K562 (cell line): ENCODE measurements around the gene CNIH3. TPM values are rescaled to one million over a fixed set of nuclear protein-coding genes. Genes with fewer than 3 reads are reported as not detected.

Source experiments
- ATAC-seq: fragments of 200-7000 bp; cut with Tn5 transposase; 3 replicates; pipeline ENCODE4 v1.9.1; 2020; ENCODE audit warnings: moderate library complexity
- BruUV-seq: library from RNA; stranded (reverse); fragments of 400-500 nt; replicated peaks from 2 replicates; lab custom pipeline; 2021; lab: Mats Ljungman, UMichigan
- CTCF ChIA-PET: fragments of 300-600 bp; formaldehyde crosslinking; extraction: SDS; loops from one replicate; lab custom pipeline; 2021; ENCODE audit warnings: low intra/inter-chr PET ratio; lab: Yijun Ruan, JAX
- POLR2A ChIA-PET: fragments of 300-600, 350-650 bp; sonication (Branson Sonifier 250); formaldehyde crosslinking; extraction: SDS; loops from one replicate; lab custom pipeline; 2021; ENCODE audit warnings: antibody characterized with exemption, inconsistent platforms; lab: Yijun Ruan, JAX
- DNase-seq, 4 experiments: peaks; one replicate each; pipeline versions ENCODE4 v3.0.0 to v3.0.0-alpha.2; 2011 to 2018; ENCODE audit warnings: low spot score in 3 of 4, mixed read lengths in 3 of 4; ENCODE audit errors: extremely low read depth in 1 of 4
- FAIRE-seq: peaks from 2 replicates; lab custom pipeline; 2011; peaks lifted over from hg19 to GRCh38; lab: Jason Lieb, UNC
- H2AFZ ChIP-seq: 2 replicates; pipeline ENCODE4 v1.6.0; 2011; ENCODE audit warnings: low read depth, low read length, control low read depth, inconsistent platforms
- H3K27ac ChIP-seq: fragments of 200-600 bp; 3 replicates; pipeline ENCODE4 v1.8.0; 2011; ENCODE audit warnings: low read depth, mild to moderate bottlenecking, control low read depth, inconsistent platforms, low read length, moderate library complexity, mixed read lengths; ENCODE audit errors: extremely low read depth
- H3K27me3 ChIP-seq, 2 experiments: fragments of 300-600 bp in 1 of 2; 2 replicates in 1 of 2; 3 replicates in 1 of 2; pipeline versions ENCODE4 v1.6.0 to v1.8.0; 2011; ENCODE audit warnings: inconsistent platforms in 2 of 2, low read length in 2 of 2, mild to moderate bottlenecking in 1 of 2, mixed read lengths in 1 of 2, moderate library complexity in 1 of 2; ENCODE audit not compliant: control insufficient read depth in 2 of 2, insufficient read depth in 2 of 2
- H3K36me3 ChIP-seq: fragments of 300-600 bp; 3 replicates; pipeline ENCODE4 v1.8.0; 2011; ENCODE audit warnings: mild to moderate bottlenecking, low read length, inconsistent platforms; ENCODE audit not compliant: control insufficient read depth, insufficient read depth
- H3K4me1 ChIP-seq, 2 experiments: fragments of 200-600 bp in 1 of 2; replicated peaks in 1 of 2; 2 replicates in 1 of 2; 3 replicates in 1 of 2; pipeline versions ENCODE4 v1.5.1 to v1.8.0; 2011; ENCODE audit warnings: inconsistent platforms in 2 of 2, low read length in 2 of 2, mild to moderate bottlenecking in 1 of 2, mixed read lengths in 1 of 2, moderate library complexity in 1 of 2; ENCODE audit not compliant: control insufficient read depth in 2 of 2, insufficient read depth in 2 of 2
- H3K4me2 ChIP-seq: 2 replicates; pipeline ENCODE4 v1.6.1; 2011; ENCODE audit warnings: low read length, control low read depth, inconsistent platforms, mixed read lengths; ENCODE audit not compliant: insufficient read depth
- H3K4me3 ChIP-seq: fragments of 200-600 bp; sonication (generic), shearing (Covaris generic); 2 replicates; pipeline ENCODE4 v1.5.1; 2016; ENCODE audit warnings: control low read depth, inconsistent platforms
- H3K79me2 ChIP-seq: fragments of 200-600 bp; 3 replicates; pipeline ENCODE4 v1.8.0; 2011; ENCODE audit warnings: low read length, inconsistent platforms; ENCODE audit not compliant: control insufficient read depth, insufficient read depth
- H3K9ac ChIP-seq, 2 experiments: 2 replicates each; pipeline versions ENCODE4 v1.6.0 to v1.6.1; 2011; ENCODE audit warnings: low read depth in 2 of 2, low read length in 2 of 2, control low read depth in 1 of 2, inconsistent platforms in 1 of 2, mild to moderate bottlenecking in 1 of 2, mixed read lengths in 1 of 2; ENCODE audit not compliant: insufficient read depth in 1 of 2
- H3K9me1 ChIP-seq: one replicate; pipeline ENCODE4 v1.6.0; 2011; ENCODE audit warnings: inconsistent platforms, mild to moderate bottlenecking, low read length, moderate library complexity; ENCODE audit not compliant: control insufficient read depth, insufficient read depth
- H3K9me3 ChIP-seq: replicated peaks from 2 replicates; pipeline ENCODE4 v1.5.1; 2011; ENCODE audit warnings: low read depth, low read length, inconsistent platforms; ENCODE audit not compliant: control insufficient read depth, insufficient read depth
- H4K20me1 ChIP-seq: replicated peaks from 2 replicates; pipeline ENCODE4 v1.6.1; 2011; ENCODE audit warnings: low read length, inconsistent platforms, mixed read lengths; ENCODE audit not compliant: control insufficient read depth, insufficient read depth
- ASH1L ChIP-seq: fragments of 450-650 bp; IDR thresholded peaks from 2 replicates; pipeline ENCODE4 v1.6.1; 2018; ENCODE audit warnings: borderline replicate concordance, mild to moderate bottlenecking, low read depth; ENCODE audit not compliant: partially characterized antibody
- CREB3L1 ChIP-seq: fragments of 450-650 bp; IDR thresholded peaks from 2 replicates; pipeline ENCODE4 v1.6.1; 2014; ENCODE audit warnings: low read depth, mild to moderate bottlenecking, moderate library complexity, borderline replicate concordance
- HMGN3 ChIP-seq: IDR thresholded peaks from 2 replicates; pipeline ENCODE4 v1.6.1; 2011; ENCODE audit warnings: borderline replicate concordance, low read depth, mild to moderate bottlenecking, mixed read lengths, low read length; ENCODE audit not compliant: insufficient read length; ENCODE audit errors: extremely low read depth
- JUN ChIP-seq, 2 experiments: sonication (generic) in 1 of 2; formaldehyde crosslinking in 1 of 2; IDR thresholded peaks; 2 replicates each; pipeline versions ENCODE4 v1.6.1 to v1.8.0; 2012 to 2022; ENCODE audit warnings: borderline replicate concordance in 2 of 2, mild to moderate bottlenecking in 2 of 2, improper control_type of control experiment in 1 of 2, low read depth in 1 of 2, low read length in 1 of 2, missing genetic modification reagents in 1 of 2
- MAZ ChIP-seq, 2 experiments: fragments of 450-650 bp in 1 of 2; sonication (generic) in 1 of 2; formaldehyde crosslinking; IDR thresholded peaks in 1 of 2; conservative IDR thresholded peaks in 1 of 2; 2 replicates each; pipeline versions ENCODE4 v1.4.0 to v1.5.0; 2020; ENCODE audit warnings: mild to moderate bottlenecking in 1 of 2, missing genetic modification reagents in 1 of 2
- NFE2L1 ChIP-seq: fragments of 450-650 bp; IDR thresholded peaks from 2 replicates; pipeline ENCODE4 v1.6.1; 2016; ENCODE audit warnings: missing genetic modification characterization, low read depth, mild to moderate bottlenecking, missing compliant biosample characterization, moderate library complexity, borderline replicate concordance
- POLR2AphosphoS5 ChIP-seq: IDR thresholded peaks from 2 replicates; pipeline ENCODE4 v1.6.1; 2011; ENCODE audit warnings: mild to moderate bottlenecking, low read depth, low read length, moderate library complexity; ENCODE audit not compliant: control insufficient read depth, insufficient read depth
- RBM14 ChIP-seq: fragments of 200-400 bp; formaldehyde crosslinking; IDR thresholded peaks from 2 replicates; pipeline ENCODE4 v1.6.1; 2018; ENCODE audit warnings: low read depth, mild to moderate bottlenecking, low read length, moderate library complexity, borderline replicate concordance; ENCODE audit not compliant: insufficient read depth
- RREB1 ChIP-seq: fragments of 250-450 bp; sonication (Bioruptor Pico); IDR thresholded peaks from 2 replicates; pipeline ENCODE4 v1.4.0; 2020
- WGBS: fragments of 100-300 bp; shearing (Covaris generic); methylation state at CpG from one replicate; pipeline ENCODE4 v1.1.6; 2016; ENCODE audit warnings: low coverage, mixed read lengths; ENCODE audit not compliant: insufficient coverage; ENCODE audit errors: missing lambda C conversion rate; 5-methylcytosine and 5-hydroxymethylcytosine counted together
- in situ Hi-C: fragments of 300-500 bp; cut with MboI; formaldehyde crosslinking; loops from 4 replicates; pipeline ENCODE4 v1.15.0; 2018; ENCODE audit warnings: inconsistent platforms, mixed read lengths
- intact Hi-C: fragments of 100-400 bp; cut with micrococcal nuclease; formaldehyde crosslinking; loops from 2 replicates; pipeline ENCODE4 v1.14.2; 2022
- polyA plus RNA-seq, 8 experiments: library from polyadenylated mRNA; depleted of rRNA in 4 of 8; stranded (reverse) in 5 of 8; unstranded in 3 of 8; fragments of >200 nt; fragmentation: Nextera tagmentation in 2 of 8; fragmentation: Illumina TruSeq in 1 of 8; extraction: Ambion mirVana in 2 of 8; extraction: Trizol in 1 of 8; gene quantifications; 2 replicates each; pipeline versions ENCODE4 v1.2.1 to v1.2.3, GENCODE V29; 2011 to 2014; ENCODE audit warnings: inconsistent platforms in 1 of 8, missing spikeins in 1 of 8
- total RNA-seq, 7 experiments: library from RNA; depleted of rRNA in 6 of 7; stranded (reverse); fragments of >200 nt in 6 of 7; fragmentation: Illumina TruSeq in 2 of 7; extraction: Trizol in 2 of 7; gene quantifications; 2 replicates each; pipeline versions ENCODE4 v1.2.1 to v1.2.3, GENCODE V29; 2011 to 2021; ENCODE audit warnings: low replicate concordance in 1 of 7
- TF ChIP-seq, protein P1 (sequence below): fragments of 450-650 bp; IDR thresholded peaks from 2 replicates; pipeline ENCODE4 v1.7.1; 2018; ENCODE audit warnings: mild to moderate bottlenecking, low read depth; ENCODE audit not compliant: partially characterized antibody

CNIH3 gene
- total and polyA plus RNA-seq, 9 of the 15 experiments (the other 6 are each of a cell fraction or from before 2014, with no cell fraction given), result 0.14 to 1.8 (median 0.79) TPM

GRCh38 chr1:224762046-224762445 lies 145.9 kb downstream of the CNIH3 start:
- Histone ChIP-seq H3K36me3 (no peaks in the 10 kb centered on the region), H3K4me1 (no peaks in the 10 kb centered on the region), H3K27ac (no peak overlapping the region), H3K9ac (no peak overlapping the region), H3K9me1 (peaks cover 2% of the 10 kb centered on the region), H3K4me3 (no peak overlapping the region), H3K4me2 (no peak overlapping the region), H2AFZ (no peak overlapping the region), H3K79me2 (no peaks in the 10 kb centered on the region), H4K20me1 (no peaks in the 10 kb centered on the region), H3K27me3 (peaks cover 0 to 11% of the 10 kb centered on the region in 2 experiments; a peak in 1 of 5 replicates), H3K9me3 (no peaks in the 10 kb centered on the region)
- in situ Hi-C loops (no loop called here), intact Hi-C loops (no loop called here)
- ChIA-PET CTCF (no interaction called here), POLR2A (interaction anchor here (1.1 kb wide), 1 partner anchor 219 kb away, joined by 5 read pairs; no protein-coding TSS in a partner anchor)
- no TSS peak for BruUV-seq
- FAIRE-seq (no peak), ATAC-seq (no peak), DNase-seq (no peak)
- WGBS, result 2% methylated on average over 2 of the region's 2 CpGs
- TF ChIP-seq CREB3L1, result no peak
- no peak for TF ChIP-seq HMGN3
- no peak for TF ChIP-seq RREB1 (CRISPR knock-in tag)
- TF ChIP-seq ASH1L, result no peak
- TF ChIP-seq NFE2L1 (tag), result no peak
- TF ChIP-seq POLR2AphosphoS5, result no peak
- TF ChIP-seq, protein P1, sequence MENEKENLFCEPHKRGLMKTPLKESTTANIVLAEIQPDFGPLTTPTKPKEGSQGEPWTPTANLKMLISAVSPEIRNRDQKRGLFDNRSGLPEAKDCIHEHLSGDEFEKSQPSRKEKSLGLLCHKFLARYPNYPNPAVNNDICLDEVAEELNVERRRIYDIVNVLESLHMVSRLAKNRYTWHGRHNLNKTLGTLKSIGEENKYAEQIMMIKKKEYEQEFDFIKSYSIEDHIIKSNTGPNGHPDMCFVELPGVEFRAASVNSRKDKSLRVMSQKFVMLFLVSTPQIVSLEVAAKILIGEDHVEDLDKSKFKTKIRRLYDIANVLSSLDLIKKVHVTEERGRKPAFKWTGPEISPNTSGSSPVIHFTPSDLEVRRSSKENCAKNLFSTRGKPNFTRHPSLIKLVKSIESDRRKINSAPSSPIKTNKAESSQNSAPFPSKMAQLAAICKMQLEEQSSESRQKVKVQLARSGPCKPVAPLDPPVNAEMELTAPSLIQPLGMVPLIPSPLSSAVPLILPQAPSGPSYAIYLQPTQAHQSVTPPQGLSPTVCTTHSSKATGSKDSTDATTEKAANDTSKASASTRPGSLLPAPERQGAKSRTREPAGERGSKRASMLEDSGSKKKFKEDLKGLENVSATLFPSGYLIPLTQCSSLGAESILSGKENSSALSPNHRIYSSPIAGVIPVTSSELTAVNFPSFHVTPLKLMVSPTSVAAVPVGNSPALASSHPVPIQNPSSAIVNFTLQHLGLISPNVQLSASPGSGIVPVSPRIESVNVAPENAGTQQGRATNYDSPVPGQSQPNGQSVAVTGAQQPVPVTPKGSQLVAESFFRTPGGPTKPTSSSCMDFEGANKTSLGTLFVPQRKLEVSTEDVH, result no peak
- TF ChIP-seq MAZ (CRISPR knock-in tag; conservative IDR thresholded peaks at IDR 0.05 in 1 of 2, IDR thresholded peaks at IDR 0.05 in 1 of 2), result no peak
- TF ChIP-seq RBM14, result no peak
- TF ChIP-seq JUN (IDR thresholded peaks at IDR 0.05; ENCODE audit: borderline replicate concordance, low read depth, low read length), result no peak
- no peak for TF ChIP-seq JUN (CRISPR knock-in tag; IDR thresholded peaks at IDR 0.05; ENCODE audit: borderline replicate concordance)
